NCI-H2196 treated with DMSO at 0.1 percent for 48 hours (cell line): ENCODE measurements around the gene ROBO2.

ENCODE experiments used
- DNase-seq: peaks from one replicate; lab custom pipeline; 2025; ENCODE audit not compliant: unreplicated experiment; lab: John Stamatoyannopoulos, UW

The ROBO2 gene

DNA sequence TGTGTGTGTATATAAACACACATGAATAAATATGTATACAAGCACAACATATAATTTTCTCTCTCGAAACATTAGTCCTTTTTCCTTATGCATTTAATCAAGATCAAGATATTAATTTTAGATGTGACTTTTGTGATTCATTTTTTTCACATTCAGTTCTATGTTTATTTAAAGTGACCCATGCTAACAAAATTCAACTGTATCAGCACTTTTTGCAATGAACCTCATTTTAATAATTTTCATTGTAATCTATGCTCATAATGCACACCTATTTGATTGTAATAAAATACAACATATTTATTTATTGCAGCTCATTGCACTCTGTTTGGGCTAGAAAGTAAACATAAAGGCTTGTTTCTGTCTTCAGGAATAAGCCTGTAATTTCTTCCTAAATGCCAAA, 586.3 kb downstream of the ROBO2 start:
- no peak for DNase-seq

DNA sequence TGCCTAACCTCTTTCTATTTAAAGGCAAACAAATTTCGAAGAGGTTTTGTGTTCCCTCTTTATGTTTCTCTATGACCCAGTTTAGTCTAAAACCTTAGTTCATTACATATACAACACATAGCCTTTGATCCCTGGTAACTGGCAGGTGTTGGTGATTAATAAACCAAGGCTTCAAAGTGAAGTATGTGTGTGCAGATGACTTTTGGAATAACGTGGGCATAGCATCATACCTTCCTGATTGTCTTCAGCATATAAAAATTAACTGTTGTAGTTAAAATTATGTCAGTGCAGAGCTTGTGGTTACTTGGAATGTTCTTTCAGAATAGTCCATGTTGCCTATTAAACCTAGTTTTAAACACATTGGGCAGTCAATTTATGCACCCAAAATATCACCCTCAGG, 608.3 kb downstream of the ROBO2 start:
- no peak for DNase-seq

DNA sequence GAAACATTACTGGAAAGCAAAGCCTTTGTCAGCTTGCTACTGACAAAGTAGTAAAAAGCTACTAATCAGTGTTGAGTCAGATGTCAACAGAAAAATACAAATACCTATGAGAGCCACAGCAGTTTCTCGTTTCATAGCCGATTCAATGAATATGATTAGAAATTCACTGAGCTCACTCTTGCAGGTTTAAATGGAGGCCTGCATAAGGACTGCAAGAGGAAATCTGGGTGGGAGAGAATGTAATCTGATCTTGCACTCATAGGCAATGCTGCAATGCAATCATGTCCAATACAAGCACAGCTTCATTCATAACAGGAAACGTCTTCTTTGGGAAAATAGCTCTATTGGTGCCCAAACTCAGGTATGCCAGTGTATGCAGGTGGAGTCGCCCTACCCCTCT, 608.8 kb downstream of the ROBO2 start:
- no peak for DNase-seq

DNA sequence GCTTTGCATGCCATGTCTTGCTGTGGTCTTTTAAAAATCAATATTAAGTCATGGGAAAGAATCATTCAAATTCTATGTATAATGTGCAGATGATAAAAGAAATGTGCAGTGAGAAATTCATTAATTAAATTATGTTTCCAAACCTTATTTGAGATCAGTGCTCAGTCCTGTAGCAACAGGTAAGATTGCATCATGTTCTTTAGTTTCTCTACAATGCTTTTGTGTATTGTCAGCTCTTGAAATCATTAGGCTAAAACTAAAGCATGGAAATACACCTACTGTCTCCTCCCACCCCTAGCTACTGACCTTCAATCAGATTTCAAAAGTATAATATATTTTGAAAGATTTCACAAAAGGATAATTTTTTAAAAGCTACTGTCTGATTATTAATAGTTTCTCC, 612.7 kb downstream of the ROBO2 start:
- DNase-seq = no peak

DNA sequence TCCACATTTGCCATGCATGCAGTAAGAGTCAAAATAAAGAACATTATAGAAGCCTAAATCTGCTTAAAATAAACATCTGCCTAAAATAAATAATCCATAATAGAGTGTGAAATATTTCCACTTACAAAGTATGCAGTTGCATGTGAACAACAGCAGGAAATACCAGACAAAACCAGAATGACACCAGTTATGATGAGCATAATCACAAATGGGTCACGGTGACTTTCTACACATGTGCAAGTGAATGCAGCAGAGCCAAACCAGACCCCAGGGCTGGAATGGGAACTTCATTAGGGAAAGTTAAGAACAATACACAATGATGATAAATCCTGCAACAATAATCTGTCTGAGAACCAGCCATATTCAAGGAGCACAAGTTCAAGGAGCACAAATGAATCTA, 615.5 kb downstream of the ROBO2 start:
- no peak for DNase-seq

DNA sequence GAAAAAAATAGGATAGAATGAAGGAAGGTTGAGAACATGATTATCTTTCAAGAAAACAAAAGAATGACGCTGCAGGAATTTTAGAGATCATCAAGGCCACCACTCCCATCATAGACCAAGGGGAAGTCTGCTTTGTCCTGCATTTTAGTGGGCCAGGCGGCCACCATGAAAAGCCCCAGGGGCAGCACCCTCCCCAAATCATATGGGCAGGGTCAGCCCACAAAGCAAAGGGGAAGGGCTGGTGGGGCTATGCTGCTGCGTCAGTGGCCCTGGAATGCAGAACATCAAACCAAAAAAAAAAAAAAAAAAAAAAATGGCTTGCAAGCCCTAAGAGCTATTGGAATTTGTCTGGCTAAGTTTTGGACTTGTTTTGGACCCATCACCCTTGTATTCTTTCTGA, 620.8 kb downstream of the ROBO2 start:
- no peak for DNase-seq

DNA sequence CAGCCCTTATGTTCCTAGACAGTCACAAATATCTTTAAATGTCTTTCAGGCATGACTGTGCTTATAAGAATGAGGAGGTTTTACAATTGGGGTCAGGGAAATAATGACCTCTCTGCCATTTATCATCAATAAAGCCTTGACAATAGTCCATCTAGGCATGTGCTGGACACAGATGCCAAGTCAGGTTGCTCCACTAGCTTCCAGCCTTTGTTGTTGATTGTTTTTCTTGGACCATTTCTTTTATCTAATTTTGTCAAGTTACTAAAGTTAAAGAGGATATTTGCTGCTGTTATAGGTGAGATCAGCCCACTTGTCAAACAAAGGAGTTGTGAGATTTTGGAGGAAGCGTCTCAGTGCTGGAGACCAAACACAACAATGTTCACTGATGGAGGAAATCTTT, 628.0 kb downstream of the ROBO2 start:
- no peak for DNase-seq

DNA sequence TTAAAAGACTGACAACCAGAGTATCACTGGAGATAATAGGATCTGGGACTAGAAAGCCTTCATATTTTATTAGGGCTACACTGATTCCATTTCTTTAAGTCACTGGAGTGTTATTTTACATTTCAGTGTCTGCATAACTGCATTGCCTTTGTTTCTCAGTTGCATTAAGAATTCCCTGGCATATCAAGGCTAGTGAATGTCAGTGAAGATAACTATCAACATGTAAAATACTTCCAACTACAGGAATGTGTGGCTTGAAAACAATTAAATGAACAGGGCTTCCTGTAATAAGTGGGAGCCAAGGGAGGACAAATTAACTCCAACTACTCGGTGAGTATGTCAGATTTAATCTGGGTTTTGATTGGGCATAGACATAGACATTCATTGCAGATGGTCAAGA, 628.5 kb downstream of the ROBO2 start:
- DNase-seq = no peak

DNA sequence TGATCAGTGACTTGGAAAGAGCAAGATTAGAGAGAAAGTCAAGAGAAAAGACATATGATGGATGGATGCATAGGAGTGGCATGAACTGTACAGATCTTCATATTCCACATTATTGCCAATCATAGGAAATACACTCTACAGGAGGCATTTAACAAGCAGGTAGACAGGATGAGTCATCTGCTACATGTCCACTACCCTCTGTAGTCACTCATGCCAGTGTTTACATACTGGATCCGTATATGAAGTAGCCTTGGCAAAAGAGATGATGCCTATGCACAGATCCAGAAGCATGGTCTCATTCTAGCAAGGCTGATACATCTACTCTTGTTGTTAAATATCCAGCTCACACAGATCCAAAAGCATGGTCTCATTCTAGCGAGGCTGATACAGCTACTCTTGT, 632.1 kb downstream of the ROBO2 start:
- DNase-seq = no peak

DNA sequence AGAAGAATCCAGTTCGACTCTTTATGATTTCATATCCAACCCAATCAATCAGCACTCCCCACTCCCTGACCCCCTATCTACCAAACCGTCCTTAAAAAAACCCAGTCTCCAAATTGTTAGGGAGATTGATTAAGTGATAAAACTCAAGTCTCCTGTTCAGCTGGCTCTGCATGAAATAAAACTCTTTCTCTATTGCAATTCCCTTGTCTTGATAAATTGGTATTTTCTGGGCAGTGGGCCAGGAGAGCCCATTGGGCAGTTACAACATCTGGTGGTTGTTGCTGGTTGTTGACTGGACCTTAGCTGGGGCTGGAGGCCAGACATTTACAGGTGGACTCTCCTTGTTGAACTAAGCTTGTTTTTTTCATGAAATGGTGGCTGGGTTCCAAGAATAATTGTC, 642.3 kb downstream of the ROBO2 start:
- DNase-seq = no peak

DNA sequence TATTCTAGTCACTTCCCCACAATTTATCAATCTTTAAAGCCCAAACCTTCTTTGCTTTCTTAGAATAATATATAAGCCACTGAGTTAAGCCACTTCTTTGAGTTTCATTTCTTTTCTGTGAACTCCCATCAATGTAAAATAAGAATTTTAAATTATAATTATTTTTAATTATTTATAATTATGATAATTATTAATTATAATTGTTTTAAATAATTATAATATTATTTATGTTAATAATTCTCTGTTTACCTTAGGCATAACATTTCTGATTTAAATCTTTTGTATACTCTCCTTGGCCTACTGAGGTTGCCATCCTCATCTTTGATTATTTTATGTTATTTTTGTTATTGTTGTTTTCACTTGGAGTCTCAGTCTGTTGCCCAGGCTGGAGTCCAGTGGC, 644.2 kb downstream of the ROBO2 start:
- DNase-seq = no peak

DNA sequence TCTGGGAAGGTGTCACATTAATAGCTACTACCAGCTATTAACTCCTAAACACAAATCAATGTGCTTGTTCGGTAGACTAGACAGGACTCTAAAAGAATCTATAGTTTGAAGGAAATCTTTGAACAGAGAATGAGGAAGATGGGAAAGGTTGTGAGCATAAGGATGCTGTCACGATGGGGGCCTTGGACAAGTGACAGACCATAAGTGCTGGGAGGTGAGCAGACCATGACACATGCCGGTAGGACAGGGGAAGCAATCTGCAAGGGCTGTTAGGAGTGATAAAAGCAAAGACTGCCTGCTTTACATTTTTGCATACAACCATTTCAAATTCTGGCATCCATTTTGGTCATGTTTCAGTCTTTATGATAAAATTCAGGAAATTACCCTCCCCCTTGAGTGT, 645.8 kb downstream of the ROBO2 start:
- no peak for DNase-seq

DNA sequence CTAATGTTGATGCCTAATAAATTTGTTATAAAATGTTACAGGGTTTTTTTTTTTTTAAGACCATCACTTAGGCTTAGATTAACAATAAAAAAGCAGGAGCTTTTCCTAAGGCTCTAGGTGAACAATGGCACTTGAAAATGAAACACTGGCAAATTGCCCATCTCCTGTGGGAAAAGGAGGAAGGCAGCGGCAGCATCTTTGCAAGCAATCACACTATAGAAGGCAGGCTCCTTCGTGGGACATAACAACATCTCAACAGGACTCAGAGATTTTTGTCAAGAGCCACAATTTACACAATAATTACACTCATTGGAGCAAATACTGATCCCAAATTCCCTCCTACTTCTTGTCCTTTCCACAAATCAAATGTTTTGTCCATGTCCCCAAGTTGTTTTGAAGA, 646.7 kb downstream of the ROBO2 start:
- DNase-seq = no peak

DNA sequence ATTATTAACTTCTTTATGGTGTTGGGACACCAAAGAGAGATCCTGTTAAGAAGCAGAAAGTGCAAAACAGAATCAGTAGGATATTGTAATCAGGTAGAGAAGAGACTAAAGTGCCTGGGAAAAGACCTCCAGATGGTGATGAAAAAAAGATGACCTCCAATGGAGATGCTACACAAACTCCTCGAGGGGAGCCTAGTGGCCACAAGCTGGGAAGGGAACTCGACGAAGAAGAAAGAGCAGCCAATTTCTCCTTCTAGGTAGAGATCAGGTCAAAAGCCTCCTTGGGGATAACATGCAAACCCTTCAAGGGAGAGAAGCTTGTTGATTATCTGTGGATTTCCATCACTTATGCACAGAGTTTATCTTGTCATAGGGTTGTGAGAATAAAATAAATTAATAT, 647.6 kb downstream of the ROBO2 start:
- no peak for DNase-seq

DNA sequence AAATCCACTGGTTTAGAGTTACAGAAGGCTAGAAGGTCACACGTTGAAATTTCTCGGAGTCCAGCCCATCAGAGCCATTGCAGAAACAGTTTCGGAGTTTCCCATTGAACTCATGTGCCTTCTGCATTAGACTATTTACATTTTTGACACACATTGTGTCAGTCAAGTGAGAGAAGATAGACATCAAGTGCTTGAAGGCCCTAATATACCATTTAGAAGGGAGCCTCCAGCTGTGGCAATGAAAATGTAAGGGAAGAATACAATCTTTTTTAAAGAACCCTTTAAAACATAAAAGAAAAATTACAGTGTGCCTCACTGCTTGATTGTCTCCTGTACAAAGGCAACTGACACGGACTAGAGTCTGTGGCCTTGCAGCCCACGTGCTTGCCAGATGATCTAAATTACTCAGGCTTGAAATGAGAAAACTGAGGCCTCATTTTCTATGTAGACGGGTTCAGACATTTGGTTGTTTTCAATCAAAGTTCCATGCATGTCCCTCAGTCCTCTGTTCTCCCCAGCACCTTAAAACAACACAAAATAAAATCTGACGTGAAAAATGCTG, 650.5 kb downstream of the ROBO2 start:
- DNase-seq = no peak

DNA sequence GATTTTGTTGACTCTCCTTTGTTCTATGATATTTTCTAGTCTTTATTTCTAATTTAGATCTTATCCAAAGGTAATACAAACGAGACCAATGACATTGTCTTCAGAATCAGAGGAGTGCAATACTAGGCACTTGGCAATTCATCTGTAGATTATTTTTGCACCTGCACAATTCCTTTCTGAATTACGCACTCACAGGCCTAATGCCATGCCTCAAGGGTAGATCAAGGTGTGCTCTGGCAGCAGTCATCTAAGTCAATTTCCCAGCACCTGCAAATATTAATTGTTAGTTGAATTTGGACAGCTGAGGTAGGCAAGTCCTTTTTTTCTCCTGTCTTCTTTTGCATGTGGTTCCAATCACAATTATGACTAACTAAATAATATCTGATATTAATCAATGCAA, 653.2 kb downstream of the ROBO2 start:
- DNase-seq = no peak

DNA sequence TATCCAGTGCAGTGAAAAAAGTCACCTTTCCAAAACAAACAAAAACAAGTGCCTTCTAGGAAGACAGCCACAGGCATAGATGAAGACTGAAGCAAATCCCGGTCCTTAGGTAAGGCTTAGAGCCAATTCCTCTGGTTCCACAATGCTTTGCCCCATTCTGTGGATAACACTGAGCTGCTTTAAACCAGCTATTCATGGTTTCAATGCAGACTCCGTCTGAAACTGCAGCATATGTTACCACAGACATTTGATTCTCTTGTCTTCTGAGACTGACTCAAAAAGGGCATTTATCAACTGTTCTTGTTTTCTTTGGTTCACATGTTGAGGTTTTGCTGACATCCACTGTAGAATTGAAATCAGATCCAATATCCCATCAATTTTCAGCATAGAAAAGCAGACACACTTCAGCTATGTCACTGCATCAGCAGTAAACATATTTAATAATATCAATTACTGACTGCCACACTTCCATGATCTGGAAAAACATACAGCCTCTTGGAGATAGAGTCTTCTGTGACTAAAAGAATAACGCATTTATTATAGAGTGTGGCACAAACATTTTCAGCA, 659.3 kb downstream of the ROBO2 start:
- no peak for DNase-seq
